ENCODE results near the gene HABP2. TPM values are rescaled to one million over a fixed set of nuclear protein-coding genes. Genes with fewer than 3 reads are reported as not detected.

Gene HABP2
- polyA plus RNA-seq, 1 donor from 2014 or later, result not detected

DNA sequence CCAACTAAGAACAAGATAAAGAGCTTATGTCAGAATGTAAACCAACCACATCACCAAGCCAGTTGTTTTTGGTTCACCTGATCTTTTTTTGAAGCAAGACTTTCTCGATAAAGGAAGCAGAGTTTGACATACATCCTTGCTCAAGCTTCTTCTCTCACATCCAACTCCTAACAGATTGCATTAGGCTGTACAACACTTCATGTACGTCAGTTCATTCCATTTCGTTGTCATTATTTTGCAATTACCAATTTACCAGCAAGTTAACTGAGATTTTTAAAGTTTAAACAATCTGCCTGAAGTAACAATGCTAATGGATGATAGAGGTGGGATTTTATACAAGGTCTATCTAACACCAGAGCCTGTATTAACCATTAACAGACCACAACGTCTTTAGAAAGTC lies 70.0 kb downstream of the HABP2 start:
- Histone ChIP-seq H3K9ac (ENCODE audit: low read length) (no peak overlapping the region), H3K36me3 (ENCODE audit: insufficient read depth, low read length) (no peaks in the 10 kb centered on the region), H2AFZ (ENCODE audit: low read depth, low read length) (no peak overlapping the region), H3K9me3 (ENCODE audit: low read length) (no peaks in the 10 kb centered on the region), H4K20me1 (ENCODE audit: insufficient read depth) (no peaks in the 10 kb centered on the region), H3K4me3 (ENCODE audit: low read length) (no peak overlapping the region), H3K79me2 (replicated peaks; ENCODE audit: insufficient read depth, low read length) (no peaks in the 10 kb centered on the region), H3K27ac (ENCODE audit: low read length) (no peak overlapping the region), H3K4me2 (ENCODE audit: low read length) (no peak overlapping the region), H3K27me3 (ENCODE audit: insufficient read depth, low read depth, low read length) (no peaks in the 10 kb centered on the region), H3K9me2 (ENCODE audit: insufficient read depth, low read length) (no peaks in the 10 kb centered on the region), H3F3A (ENCODE audit: insufficient read depth, low read length, poor library complexity, severe bottlenecking) (no peaks in the 10 kb centered on the region)
- TF ChIP-seq CTCF (IDR thresholded peaks at IDR 0.05; ENCODE audit: poor library complexity, severe bottlenecking) (no peak), RAD21 (conservative IDR thresholded peaks at IDR 0.05) (no peak), REST (IDR thresholded peaks at IDR 0.05; ENCODE audit: borderline replicate concordance) (no peak), EP300 (conservative IDR thresholded peaks at IDR 0.05; ENCODE audit: poor library complexity, severe bottlenecking) (no peak), TAF1 (IDR thresholded peaks at IDR 0.05; ENCODE audit: low read depth) (no peak), SMC3 (conservative IDR thresholded peaks at IDR 0.05; ENCODE audit: poor library complexity) (no peak), MXI1 (conservative IDR thresholded peaks at IDR 0.05; ENCODE audit: poor library complexity, severe bottlenecking) (no peak), POLR2AphosphoS5 (IDR thresholded peaks at IDR 0.05) (no peak), EZH2 (IDR thresholded peaks at IDR 0.05; ENCODE audit: borderline replicate concordance, insufficient read depth, low read length, poor library complexity, severe bottlenecking) (no peak)

DNA sequence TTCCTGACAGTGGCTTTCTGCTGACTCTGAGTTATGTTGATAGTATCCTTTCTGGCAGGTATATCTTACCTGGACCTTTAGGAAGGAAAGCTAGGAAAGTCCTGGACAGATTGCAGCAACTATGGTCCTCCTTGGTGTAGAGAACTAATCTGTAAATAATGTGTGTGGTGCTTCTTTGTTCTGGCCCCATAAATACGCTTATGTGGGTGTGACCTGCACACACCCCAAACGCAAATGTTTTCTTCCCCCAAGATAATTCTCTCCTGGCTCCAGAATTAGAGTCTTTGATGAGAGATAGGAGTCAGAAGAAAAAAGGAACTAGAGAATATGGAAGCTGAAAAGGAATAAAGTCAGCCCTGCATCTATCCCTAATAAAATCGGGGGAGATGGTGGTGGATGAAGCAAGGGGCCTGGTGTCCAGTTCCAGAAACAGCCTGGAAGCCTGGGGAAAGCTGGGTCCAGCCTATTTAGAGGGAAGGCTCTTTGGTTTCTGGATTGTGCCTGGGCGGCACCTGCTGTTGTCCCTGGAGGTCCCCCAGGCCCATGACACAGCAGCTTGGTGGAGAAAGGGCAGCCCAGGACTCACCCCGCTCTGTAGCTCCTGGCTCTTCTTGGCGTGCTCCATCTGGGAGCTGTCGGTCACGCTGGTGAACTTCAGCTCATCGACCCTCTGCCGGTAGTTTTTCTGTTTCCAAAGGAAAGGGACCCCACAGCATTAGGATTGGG lies 72.8 kb downstream of the HABP2 start:
- H4K20me1 ChIP-seq (ENCODE audit: insufficient read depth), result no peaks in the 10 kb centered on the region
- no peaks in the 10 kb centered on the region for H3K9me2 ChIP-seq (ENCODE audit: insufficient read depth, low read length)
- no peak overlapping the region for H3K27ac ChIP-seq (ENCODE audit: low read length)
- no peak overlapping the region for H2AFZ ChIP-seq (ENCODE audit: low read depth, low read length)
- no peak overlapping the region for H3K4me3 ChIP-seq (ENCODE audit: low read length)
- H3K79me2 ChIP-seq (replicated peaks; ENCODE audit: insufficient read depth, low read length), result no peaks in the 10 kb centered on the region
- TF ChIP-seq SMC3 (conservative IDR thresholded peaks at IDR 0.05; ENCODE audit: poor library complexity) (no peak), RAD21 (conservative IDR thresholded peaks at IDR 0.05) (no peak), CTCF (IDR thresholded peaks at IDR 0.05; ENCODE audit: poor library complexity, severe bottlenecking) (no peak), MXI1 (conservative IDR thresholded peaks at IDR 0.05; ENCODE audit: poor library complexity, severe bottlenecking) (no peak), REST (IDR thresholded peaks at IDR 0.05; ENCODE audit: borderline replicate concordance) (no peak), TAF1 (IDR thresholded peaks at IDR 0.05; ENCODE audit: low read depth) (no peak), POLR2AphosphoS5 (IDR thresholded peaks at IDR 0.05) (no peak), EZH2 (IDR thresholded peaks at IDR 0.05; ENCODE audit: borderline replicate concordance, insufficient read depth, low read length, poor library complexity, severe bottlenecking) (no peak), EP300 (conservative IDR thresholded peaks at IDR 0.05; ENCODE audit: poor library complexity, severe bottlenecking) (no peak)
- H3K36me3 ChIP-seq (ENCODE audit: insufficient read depth, low read length), result no peaks in the 10 kb centered on the region
- H3K27me3 ChIP-seq (ENCODE audit: insufficient read depth, low read depth, low read length), result no peaks in the 10 kb centered on the region
- no peaks in the 10 kb centered on the region for H3K9me3 ChIP-seq (ENCODE audit: low read length)
- no peaks in the 10 kb centered on the region for H3F3A ChIP-seq (ENCODE audit: insufficient read depth, low read length, poor library complexity, severe bottlenecking)
- H3K9ac ChIP-seq (ENCODE audit: low read length), result no peak overlapping the region
- H3K4me2 ChIP-seq (ENCODE audit: low read length), result no peak overlapping the region
